ENCODE data around the gene ADAMTS13.

The ADAMTS13 gene

GRCh38 chr9:133420392-133420827 is 1.8 kb upstream of the ADAMTS13 start:
- TF ChIP-seq CTCF (conservative IDR thresholded peaks at IDR 0.05) = no peak
- H3K27ac ChIP-seq = no peak overlapping the region

- peak overlapping the region; percentile 36; the same call in 1 of the 2 replicates for H3K27ac ChIP-seq
- TF ChIP-seq CTCF (conservative IDR thresholded peaks at IDR 0.05) = no peak
Measured at GRCh38 chr9:133423216-133423615, 1.0 kb downstream of the ADAMTS13 start.

- no peak overlapping the region; the same call in 1 of the 2 replicates for H3K27ac ChIP-seq
- TF ChIP-seq CTCF (conservative IDR thresholded peaks at IDR 0.05) = no peak
Measured at GRCh38 chr9:133424187-133424586, 2.0 kb downstream of the ADAMTS13 start.

- H3K27ac ChIP-seq = no peak overlapping the region
- no peak for TF ChIP-seq CTCF (conservative IDR thresholded peaks at IDR 0.05)
Measured at GRCh38 chr9:133425049-133425632, 3.0 kb downstream of the ADAMTS13 start.

- no peak for TF ChIP-seq CTCF (conservative IDR thresholded peaks at IDR 0.05)
- H3K27ac ChIP-seq = no peak overlapping the region
Measured at GRCh38 chr9:133426011-133426410, 3.8 kb downstream of the ADAMTS13 start.

GRCh38 chr9:133427658-133428348 is 5.6 kb downstream of the ADAMTS13 start:
- no peak for TF ChIP-seq CTCF (conservative IDR thresholded peaks at IDR 0.05)
- peak overlapping the region; percentile 44; the same call in 1 of the 2 replicates for H3K27ac ChIP-seq

GRCh38 chr9:133428617-133429101 is 6.5 kb downstream of the ADAMTS13 start:
- no peak for TF ChIP-seq CTCF (conservative IDR thresholded peaks at IDR 0.05)
- peak overlapping the region; percentile 44; the same call in 1 of the 2 replicates for H3K27ac ChIP-seq
